GM13976 (cell line): ENCODE data around the gene TNFRSF1A.

Source experiments
- DNase-seq: peaks from one replicate; pipeline ENCODE4 v3.0.0; 2012; ENCODE audit warnings: low spot score
- in situ Hi-C: fragments of 300-500 bp; cut with MboI; formaldehyde crosslinking; loops from one replicate; pipeline ENCODE4 v1.12.0; 2022; ENCODE audit warnings: low sequenced_read_pairs, mixed read lengths, inconsistent platforms; ENCODE audit not compliant: unreplicated experiment
- TF ChIP-seq, protein P1 (sequence below): IDR thresholded peaks from 2 replicates; pipeline ENCODE4 v1.5.1; 2012; ENCODE audit warnings: borderline replicate concordance, mild to moderate bottlenecking; ENCODE audit not compliant: insufficient read depth; ENCODE audit errors: extremely low read depth, missing control alignments, control extremely low read depth

TNFRSF1A gene

DNA sequence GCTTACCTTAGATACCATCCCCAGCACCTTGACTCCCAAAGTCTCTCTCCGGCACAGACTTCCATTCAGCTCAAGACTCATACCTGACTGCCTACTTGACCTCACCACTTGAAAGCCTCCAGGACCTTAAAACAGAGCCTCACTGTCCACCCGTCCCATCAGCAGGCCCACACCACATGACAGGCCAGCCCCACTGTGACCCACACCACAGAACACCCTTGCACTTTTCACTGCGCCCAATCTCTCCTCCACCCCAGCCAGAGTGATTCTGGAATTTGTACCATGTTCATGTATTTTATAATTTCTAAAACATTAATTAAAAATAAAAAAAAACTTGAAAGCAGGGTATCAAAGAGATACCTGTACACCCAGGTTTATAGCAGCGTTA lies 59.4 kb downstream of the TNFRSF1A start:
- DNase-seq = no peak
- in situ Hi-C loops = loop anchor here (10.0 kb wide), 1 partner anchor 78 kb away; the partner anchor contains the start of gene CD9
- TF ChIP-seq, protein P1, sequence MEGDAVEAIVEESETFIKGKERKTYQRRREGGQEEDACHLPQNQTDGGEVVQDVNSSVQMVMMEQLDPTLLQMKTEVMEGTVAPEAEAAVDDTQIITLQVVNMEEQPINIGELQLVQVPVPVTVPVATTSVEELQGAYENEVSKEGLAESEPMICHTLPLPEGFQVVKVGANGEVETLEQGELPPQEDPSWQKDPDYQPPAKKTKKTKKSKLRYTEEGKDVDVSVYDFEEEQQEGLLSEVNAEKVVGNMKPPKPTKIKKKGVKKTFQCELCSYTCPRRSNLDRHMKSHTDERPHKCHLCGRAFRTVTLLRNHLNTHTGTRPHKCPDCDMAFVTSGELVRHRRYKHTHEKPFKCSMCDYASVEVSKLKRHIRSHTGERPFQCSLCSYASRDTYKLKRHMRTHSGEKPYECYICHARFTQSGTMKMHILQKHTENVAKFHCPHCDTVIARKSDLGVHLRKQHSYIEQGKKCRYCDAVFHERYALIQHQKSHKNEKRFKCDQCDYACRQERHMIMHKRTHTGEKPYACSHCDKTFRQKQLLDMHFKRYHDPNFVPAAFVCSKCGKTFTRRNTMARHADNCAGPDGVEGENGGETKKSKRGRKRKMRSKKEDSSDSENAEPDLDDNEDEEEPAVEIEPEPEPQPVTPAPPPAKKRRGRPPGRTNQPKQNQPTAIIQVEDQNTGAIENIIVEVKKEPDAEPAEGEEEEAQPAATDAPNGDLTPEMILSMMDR = no peak

DNA sequence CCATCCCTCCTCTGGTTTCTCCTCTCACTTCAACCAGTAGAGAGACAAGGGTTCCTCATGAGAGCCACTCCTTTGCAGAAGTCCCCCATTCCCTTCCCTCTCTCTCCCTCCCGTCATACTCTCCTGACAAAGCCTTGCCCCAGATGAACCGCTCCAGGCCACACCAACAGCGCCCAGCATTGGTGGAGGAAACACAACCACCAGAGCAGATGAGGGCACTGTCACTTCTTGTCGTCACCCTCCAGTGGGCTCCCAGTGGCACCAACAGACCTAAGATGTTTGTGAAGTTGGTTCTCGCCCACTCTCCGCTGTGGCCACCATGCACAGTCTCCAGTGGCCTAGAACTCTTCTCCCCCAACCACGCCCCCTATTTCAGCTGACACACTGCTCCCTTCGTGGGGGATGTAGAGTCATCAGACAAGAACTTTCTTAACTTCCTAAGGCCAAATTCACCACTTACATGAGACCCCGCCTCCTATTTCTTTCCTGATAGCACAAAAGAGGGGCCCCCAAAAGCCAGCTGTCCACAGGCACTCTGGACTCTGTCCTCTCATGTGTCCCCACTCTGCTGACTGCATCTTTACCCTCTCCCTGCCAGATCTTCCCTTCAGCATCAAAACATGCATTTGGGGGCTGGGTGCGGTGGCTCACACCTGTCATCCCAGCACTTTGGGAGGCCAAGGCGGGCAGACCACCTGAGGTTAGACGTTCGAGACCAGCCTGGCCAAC lies 60.6 kb downstream of the TNFRSF1A start:
- TF ChIP-seq, protein P1 = no peak
- DNase-seq = no peak
- in situ Hi-C loops = loop anchor here (10.0 kb wide), 1 partner anchor 76 kb away; the partner anchor contains the start of gene CD9

DNA sequence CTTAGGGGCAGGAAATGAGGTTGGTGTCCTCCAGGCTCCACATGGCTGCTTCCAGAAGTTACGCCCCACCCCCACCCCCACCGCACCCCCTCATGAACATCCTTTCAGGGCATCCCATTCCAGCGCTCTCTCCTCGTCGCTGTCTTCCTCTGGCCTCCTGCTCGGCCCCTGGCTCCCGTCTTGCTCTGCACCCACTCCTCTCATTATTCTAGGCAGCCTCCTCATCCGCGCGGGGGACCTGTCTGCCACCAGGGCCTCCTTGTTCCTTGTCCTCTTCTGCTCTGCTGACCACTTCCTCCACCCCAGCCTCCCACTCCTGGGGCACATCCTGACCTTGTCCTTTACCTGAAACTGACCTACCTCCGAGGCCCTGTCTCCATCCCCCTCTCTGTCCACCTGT lies 61.2 kb downstream of the TNFRSF1A start:
- in situ Hi-C loops = loop anchor here (10.0 kb wide), 1 partner anchor 76 kb away; the partner anchor contains the start of gene CD9
- TF ChIP-seq, protein P1 = no peak
- DNase-seq = no peak

DNA sequence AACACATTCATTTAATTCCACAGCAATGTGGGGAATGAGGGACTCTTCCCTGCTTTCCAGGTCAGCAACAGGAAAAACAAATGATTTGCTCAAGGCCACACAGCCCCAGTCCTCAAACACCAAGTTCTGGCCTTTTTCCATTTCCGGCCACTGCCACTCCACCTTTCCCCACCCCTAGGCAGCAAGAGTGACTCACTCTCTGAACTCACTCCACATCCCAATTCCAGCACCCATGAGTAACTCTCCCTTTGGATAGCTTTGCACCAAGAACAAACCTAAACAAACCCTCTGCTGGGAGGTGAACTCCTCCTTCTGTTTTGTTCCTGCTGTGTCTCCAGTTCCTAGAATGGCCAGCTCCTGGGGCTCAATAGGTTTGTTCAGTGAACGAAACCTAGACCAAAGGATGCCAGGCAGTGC lies 61.8 kb downstream of the TNFRSF1A start:
- no peak for DNase-seq
- in situ Hi-C loops = loop anchor here (10.0 kb wide), 1 partner anchor 75 kb away; the partner anchor contains the start of gene CD9

DNA sequence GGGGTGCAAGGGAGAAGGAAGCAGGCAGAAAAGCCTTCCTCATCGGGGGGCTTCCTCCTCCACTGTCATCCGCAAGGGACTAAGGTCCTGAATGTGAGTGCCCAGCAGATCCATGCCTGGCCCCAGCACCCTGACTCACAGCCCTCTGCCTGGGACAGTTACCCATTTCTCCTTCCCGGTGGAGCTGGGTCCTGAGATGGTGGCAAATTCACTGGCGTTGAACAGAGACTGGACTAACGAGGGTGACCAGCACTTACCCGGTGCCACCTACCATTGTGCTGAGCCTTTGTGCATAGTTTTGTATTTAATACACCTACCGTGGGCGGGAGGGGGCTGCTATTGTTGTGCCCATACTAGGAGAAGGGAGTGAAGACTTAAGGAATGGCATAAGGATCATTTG lies 62.2 kb downstream of the TNFRSF1A start:
- no peak for DNase-seq
- TF ChIP-seq, protein P1 = no peak
- in situ Hi-C loops = loop anchor here (10.0 kb wide), 1 partner anchor 75 kb away; the partner anchor contains the start of gene CD9

More for the DNA sequence above, 61.8 kb downstream of the TNFRSF1A start:
- TF ChIP-seq, protein P1 = no peak

DNA sequence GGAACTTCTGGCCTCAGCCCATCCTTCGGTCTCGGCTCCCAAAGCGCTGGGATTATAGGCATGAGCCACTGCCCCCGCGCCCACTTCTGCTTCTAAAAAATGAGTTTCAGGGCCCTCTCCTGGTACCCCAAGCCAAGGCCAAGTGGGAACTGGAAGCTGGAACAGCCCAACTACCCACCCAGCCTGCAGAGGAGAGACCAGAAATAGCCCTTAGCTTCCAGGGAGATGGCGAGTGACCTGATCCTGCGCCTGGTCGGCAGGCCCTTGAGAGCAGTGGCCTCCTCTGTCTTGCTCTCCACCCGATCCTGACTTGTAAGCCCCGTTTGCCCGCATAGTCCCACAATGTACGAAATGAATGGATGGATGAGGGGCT lies 62.6 kb downstream of the TNFRSF1A start:
- TF ChIP-seq, protein P1 = no peak
- no peak for DNase-seq
- in situ Hi-C loops = no loop called here
